ENCODE measurements around the gene KRTAP2-2.

DNA sequence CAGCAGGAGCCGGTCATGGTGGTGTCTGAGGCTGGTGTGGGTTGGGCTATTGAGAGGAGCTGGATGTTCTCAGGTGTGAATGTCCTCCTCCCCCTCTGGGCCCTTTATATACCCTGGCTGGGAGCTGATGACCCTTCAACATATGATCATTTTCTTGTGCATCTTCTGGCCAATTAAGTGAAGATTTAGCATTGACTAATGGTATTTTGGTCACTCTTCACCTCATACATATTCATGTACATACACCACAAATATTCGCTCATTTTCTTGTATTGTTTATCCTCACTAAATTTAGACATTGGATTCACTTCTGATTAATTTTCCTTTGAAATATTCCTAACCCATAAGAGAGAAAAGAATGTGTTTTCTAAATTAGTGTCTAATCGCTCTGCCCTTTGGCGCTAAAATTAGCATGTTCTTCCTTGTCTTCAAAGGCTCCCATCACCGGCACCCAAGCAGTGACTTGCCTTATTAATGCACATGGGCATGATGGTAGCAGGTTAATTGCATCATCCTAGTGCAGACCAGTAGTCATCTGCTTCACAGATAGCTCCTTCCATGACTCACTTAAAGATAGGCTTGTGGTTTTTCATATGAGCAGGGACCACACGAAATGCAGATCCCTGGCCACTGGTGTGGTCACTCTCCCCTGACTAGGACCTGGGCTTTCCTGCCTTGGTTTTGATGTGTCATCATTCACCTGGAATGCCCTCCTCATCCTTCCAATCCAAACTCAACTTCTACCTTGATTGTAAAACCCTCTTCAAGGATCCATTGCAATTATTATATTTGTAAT lies 11.0 kb upstream of the KRTAP2-2 start, which contains the start of gene KRTAP2-4:
- no peak for TF ChIP-seq CTCF (IDR thresholded peaks at IDR 0.05)
- TF ChIP-seq EP300 (IDR thresholded peaks at IDR 0.05) = no peak
- TF ChIP-seq POLR2A (IDR thresholded peaks at IDR 0.05) = no peak
- no peak for TF ChIP-seq POLR2AphosphoS5 (IDR thresholded peaks at IDR 0.05)

All from stomach (tissue), 4 donors.